OCI-LY1 (cell line): Measurements from ENCODE around the gene RYR3.

Source experiments
- H2AFZ ChIP-seq: fragments of 200-600 bp; sonication (generic), shearing (Covaris generic); 2 replicates; pipeline ENCODE4 v1.6.0; 2014; ENCODE audit warnings: antibody characterized with exemption, mild to moderate bottlenecking, low read length
- H3F3A ChIP-seq: fragments of 200-600 bp; sonication (generic), shearing (Covaris generic); 2 replicates; pipeline ENCODE4 v1.6.0; 2014; ENCODE audit warnings: mild to moderate bottlenecking, antibody characterized with exemption, low read length, moderate library complexity; ENCODE audit not compliant: insufficient read depth
- H3K27ac ChIP-seq: fragments of 200-600 bp; sonication (generic); 2 replicates; pipeline ENCODE4 v1.5.1; 2014; ENCODE audit warnings: low read length, mixed run types, mild to moderate bottlenecking, low read depth; ENCODE audit not compliant: poor library complexity, severe bottlenecking
- H3K27me3 ChIP-seq: fragments of 200-600 bp; sonication (generic); 2 replicates; pipeline ENCODE4 v1.6.0; 2014; ENCODE audit warnings: antibody characterized with exemption, mild to moderate bottlenecking, low read length, moderate library complexity; ENCODE audit not compliant: insufficient read depth
- H3K36me3 ChIP-seq: fragments of 200-600 bp; sonication (generic); 2 replicates; pipeline ENCODE4 v1.6.1; 2014; ENCODE audit warnings: mild to moderate bottlenecking, antibody characterized with exemption, low read length, moderate library complexity, mixed read lengths; ENCODE audit not compliant: insufficient read depth
- H3K4me1 ChIP-seq: fragments of 200-600 bp; sonication (generic); 2 replicates; pipeline ENCODE4 v1.5.1; 2014; ENCODE audit warnings: mild to moderate bottlenecking, low read length, moderate library complexity; ENCODE audit not compliant: insufficient read depth, severe bottlenecking
- H3K4me2 ChIP-seq: fragments of 200-600 bp; sonication (generic), shearing (Covaris generic); 2 replicates; pipeline ENCODE4 v1.6.1; 2014; ENCODE audit warnings: low read length
- H3K4me3 ChIP-seq: fragments of 200-600 bp; sonication (generic); 2 replicates; pipeline ENCODE4 v1.5.1; 2014; ENCODE audit warnings: low read length, low read depth, mild to moderate bottlenecking, mixed read lengths; ENCODE audit not compliant: poor library complexity, severe bottlenecking
- H3K79me2 ChIP-seq: fragments of 200-600 bp; shearing (Covaris generic); 2 replicates; pipeline ENCODE4 v1.6.1; 2016; ENCODE audit warnings: mixed run types, low read length, mixed read lengths; ENCODE audit not compliant: insufficient read depth
- H3K9ac ChIP-seq: fragments of 200-600 bp; sonication (generic), shearing (Covaris generic); 2 replicates; pipeline ENCODE4 v1.6.1; 2014; ENCODE audit warnings: mild to moderate bottlenecking, low read length, mixed read lengths
- H3K9me2 ChIP-seq: fragments of 200-600 bp; sonication (generic), shearing (Covaris generic); 2 replicates; pipeline ENCODE4 v1.6.1; 2014; ENCODE audit warnings: low read depth, mild to moderate bottlenecking, low read length, mixed read lengths
- H3K9me3 ChIP-seq: fragments of 200-600 bp; shearing (Covaris generic); 2 replicates; pipeline ENCODE4 v1.6.1; 2014; ENCODE audit warnings: low read length, mixed read lengths
- H4K20me1 ChIP-seq: fragments of 200-600 bp; sonication (generic), shearing (Covaris generic); 2 replicates; pipeline ENCODE4 v1.6.0; 2016; ENCODE audit warnings: mild to moderate bottlenecking, low read length; ENCODE audit not compliant: insufficient read depth
- EZH2 ChIP-seq: fragments of 200-600 bp; sonication (generic), shearing (Covaris generic); IDR thresholded peaks from 2 replicates; pipeline ENCODE4 v1.8.0; 2017; ENCODE audit warnings: borderline replicate concordance, mixed run types, mild to moderate bottlenecking, antibody characterized with exemption, low read length, moderate library complexity, mixed read lengths
- TF ChIP-seq, protein P1 (sequence below): fragments of 200-600 bp; sonication (generic), shearing (Covaris generic); IDR thresholded peaks from 2 replicates; pipeline ENCODE4 v1.5.1; 2017; ENCODE audit warnings: mild to moderate bottlenecking, antibody characterized with exemption, low read length, moderate library complexity, mixed read lengths

RYR3 gene

DNA sequence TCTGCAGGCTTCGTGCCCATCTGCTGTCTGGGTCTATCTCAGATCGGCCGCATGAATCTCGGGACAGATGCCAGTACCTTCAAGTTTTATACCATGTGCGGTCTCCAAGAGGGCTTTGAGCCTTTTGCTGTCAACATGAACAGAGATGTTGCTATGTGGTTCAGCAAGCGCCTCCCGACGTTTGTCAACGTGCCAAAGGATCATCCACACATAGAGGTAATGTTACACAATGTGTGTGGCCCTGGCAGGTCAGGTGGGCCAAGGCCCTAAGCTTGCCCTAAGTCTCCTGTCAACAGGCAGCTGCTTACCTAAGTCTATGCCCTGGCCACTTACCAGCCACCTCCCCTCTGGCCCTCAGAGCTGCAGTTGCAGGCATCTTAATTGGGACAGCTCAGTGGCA, 333.5 kb downstream of the RYR3 start:
- no peaks in the 10 kb centered on the region for H3K36me3 ChIP-seq
- no peaks in the 10 kb centered on the region for H3K27me3 ChIP-seq
- TF ChIP-seq, protein P1, sequence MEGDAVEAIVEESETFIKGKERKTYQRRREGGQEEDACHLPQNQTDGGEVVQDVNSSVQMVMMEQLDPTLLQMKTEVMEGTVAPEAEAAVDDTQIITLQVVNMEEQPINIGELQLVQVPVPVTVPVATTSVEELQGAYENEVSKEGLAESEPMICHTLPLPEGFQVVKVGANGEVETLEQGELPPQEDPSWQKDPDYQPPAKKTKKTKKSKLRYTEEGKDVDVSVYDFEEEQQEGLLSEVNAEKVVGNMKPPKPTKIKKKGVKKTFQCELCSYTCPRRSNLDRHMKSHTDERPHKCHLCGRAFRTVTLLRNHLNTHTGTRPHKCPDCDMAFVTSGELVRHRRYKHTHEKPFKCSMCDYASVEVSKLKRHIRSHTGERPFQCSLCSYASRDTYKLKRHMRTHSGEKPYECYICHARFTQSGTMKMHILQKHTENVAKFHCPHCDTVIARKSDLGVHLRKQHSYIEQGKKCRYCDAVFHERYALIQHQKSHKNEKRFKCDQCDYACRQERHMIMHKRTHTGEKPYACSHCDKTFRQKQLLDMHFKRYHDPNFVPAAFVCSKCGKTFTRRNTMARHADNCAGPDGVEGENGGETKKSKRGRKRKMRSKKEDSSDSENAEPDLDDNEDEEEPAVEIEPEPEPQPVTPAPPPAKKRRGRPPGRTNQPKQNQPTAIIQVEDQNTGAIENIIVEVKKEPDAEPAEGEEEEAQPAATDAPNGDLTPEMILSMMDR: no peak
- no peak for TF ChIP-seq EZH2
- H3K9me3 ChIP-seq: no peaks in the 10 kb centered on the region
- no peak overlapping the region for H3K27ac ChIP-seq
- no peaks in the 10 kb centered on the region for H3K79me2 ChIP-seq
- H2AFZ ChIP-seq: no peak overlapping the region
- no peak overlapping the region for H3K9ac ChIP-seq
- H3K4me3 ChIP-seq: no peak overlapping the region
- H3F3A ChIP-seq: no peaks in the 10 kb centered on the region
- no peaks in the 10 kb centered on the region for H3K9me2 ChIP-seq
- no peak overlapping the region for H3K4me2 ChIP-seq
- H4K20me1 ChIP-seq: no peaks in the 10 kb centered on the region
- H3K4me1 ChIP-seq: no peaks in the 10 kb centered on the region

DNA sequence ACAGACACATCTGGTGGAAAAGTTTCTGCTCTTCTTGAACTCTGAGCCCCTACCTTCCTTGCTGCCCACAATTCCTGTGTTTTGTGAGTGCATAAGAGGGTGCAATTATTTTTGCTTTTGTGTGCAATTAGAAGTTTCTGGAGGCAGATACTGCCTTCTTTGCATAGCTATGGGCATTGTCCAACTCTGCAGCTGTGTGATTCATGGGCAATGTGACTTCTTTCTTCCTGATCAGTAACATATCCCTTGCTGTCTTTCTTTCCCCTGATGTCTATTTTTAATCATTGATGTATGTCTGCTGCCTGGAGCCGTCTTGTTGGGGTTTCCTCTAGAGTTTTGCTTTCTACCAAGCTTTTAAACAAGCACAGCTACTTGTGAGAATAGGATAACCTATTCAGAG, 336.0 kb downstream of the RYR3 start:
- no peak overlapping the region for H3K4me2 ChIP-seq
- no peaks in the 10 kb centered on the region for H3K9me3 ChIP-seq
- no peak for TF ChIP-seq EZH2
- TF ChIP-seq, protein P1: no peak
- H3K9me2 ChIP-seq: no peaks in the 10 kb centered on the region
- no peak overlapping the region for H3K4me3 ChIP-seq
- no peaks in the 10 kb centered on the region for H3K4me1 ChIP-seq
- no peaks in the 10 kb centered on the region for H3K27me3 ChIP-seq
- no peak overlapping the region for H3K27ac ChIP-seq
- H3K79me2 ChIP-seq: no peaks in the 10 kb centered on the region
- no peak overlapping the region for H2AFZ ChIP-seq
- no peaks in the 10 kb centered on the region for H3F3A ChIP-seq
- H4K20me1 ChIP-seq: no peaks in the 10 kb centered on the region
- H3K9ac ChIP-seq: no peak overlapping the region
- H3K36me3 ChIP-seq: no peaks in the 10 kb centered on the region

- Histone ChIP-seq H3F3A (no peaks in the 10 kb centered on the region), H3K9me2 (no peaks in the 10 kb centered on the region), H3K79me2 (no peaks in the 10 kb centered on the region), H3K4me3 (no peak overlapping the region), H2AFZ (no peak overlapping the region), H3K9ac (no peak overlapping the region), H3K9me3 (no peaks in the 10 kb centered on the region), H3K4me1 (no peaks in the 10 kb centered on the region), H3K4me2 (no peak overlapping the region), H3K27me3 (no peaks in the 10 kb centered on the region), H4K20me1 (no peaks in the 10 kb centered on the region), H3K36me3 (no peaks in the 10 kb centered on the region), H3K27ac (no peak overlapping the region)
- TF ChIP-seq, protein P1: no peak
- TF ChIP-seq EZH2: no peak
These were observed 338.6 kb downstream of the RYR3 start for GRCh38 chr15:33649217-33649933.
